Frontal cortex (tissue), 4 donors: ENCODE data around the gene NDUFB3. TPM values are rescaled to one million over a fixed set of nuclear protein-coding genes. Genes with fewer than 3 reads are reported as not detected.

Experiments used
- DNase-seq, 2 donors: peaks; one replicate each; pipeline ENCODE4 v3.0.0; 2012; ENCODE audit warnings: low spot score in 2 of 2
- FAIRE-seq: peaks from 2 replicates; lab custom pipeline; 2012; peaks lifted over from hg19 to GRCh38; lab: Jason Lieb, UNC
- small RNA-seq: library from RNA; depleted of rRNA; stranded (forward); fragments of <200 nt; gene quantifications from one replicate; pipeline ENCODE3, GENCODE V24; 2014
- total RNA-seq: library from RNA; depleted of rRNA; stranded (reverse); fragments of >200 nt; gene quantifications from one replicate; pipeline ENCODE4 v1.2.3, GENCODE V29; 2014
- donor health status: control.
- donor health status: control.
- donor health status: control.

NDUFB3 gene
- total RNA-seq, 1 donor from 2014 or later = 39.1 TPM

DNA sequence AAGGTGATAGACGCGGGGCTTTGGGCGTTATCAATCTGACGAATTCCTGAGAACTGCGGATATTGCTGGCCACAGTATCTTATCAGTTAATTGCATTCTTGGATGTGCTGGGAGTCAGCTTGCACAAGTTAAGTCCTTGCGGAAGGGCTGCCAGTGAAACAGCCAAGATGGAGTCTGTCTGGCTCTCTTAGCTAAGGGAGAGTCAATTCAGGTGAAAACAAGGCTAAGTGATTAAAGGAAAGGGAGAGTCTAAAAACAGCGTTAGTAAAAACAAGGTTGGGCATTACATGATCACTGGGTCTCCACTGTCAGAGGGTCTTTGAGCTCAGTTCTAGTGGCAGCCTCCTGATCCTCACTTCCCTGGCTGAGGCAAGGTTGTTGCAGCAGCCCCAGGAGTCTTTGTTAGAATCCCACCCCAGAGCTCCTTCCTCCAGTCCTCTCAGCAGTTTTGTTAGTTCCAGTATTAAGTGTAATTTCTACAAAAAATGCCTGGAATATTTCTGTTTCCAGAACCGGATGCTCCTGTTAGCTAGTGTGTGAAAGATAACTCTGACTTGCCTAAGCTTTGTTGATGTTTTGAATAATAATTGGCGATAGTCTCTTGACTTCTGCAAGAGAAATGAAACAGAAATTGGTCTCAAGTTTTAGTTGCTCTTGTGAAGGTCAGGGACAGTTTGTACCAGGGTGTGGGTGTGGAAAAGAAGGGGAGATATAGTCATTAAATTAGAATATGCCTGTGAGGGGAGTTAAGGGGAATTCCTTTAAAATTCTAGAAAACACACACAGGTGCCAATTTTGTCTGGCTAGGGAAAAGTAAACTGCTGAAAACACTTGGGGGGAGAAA lies 54.7 kb downstream of the NDUFB3 start:
- DNase-seq (no peak), FAIRE-seq (no peak)

- DNase-seq = no peak
- FAIRE-seq = no peak
Measured at GRCh38 chr2:201127152-201127511, 55.3 kb downstream of the NDUFB3 start.

GRCh38 chr2:201127570-201127969 lies 55.8 kb downstream of the NDUFB3 start:
- DNase-seq (no peak), FAIRE-seq (no peak)

GRCh38 chr2:201128033-201128432 lies 56.2 kb downstream of the NDUFB3 start:
- FAIRE-seq (no peak), DNase-seq (no peak)

DNA sequence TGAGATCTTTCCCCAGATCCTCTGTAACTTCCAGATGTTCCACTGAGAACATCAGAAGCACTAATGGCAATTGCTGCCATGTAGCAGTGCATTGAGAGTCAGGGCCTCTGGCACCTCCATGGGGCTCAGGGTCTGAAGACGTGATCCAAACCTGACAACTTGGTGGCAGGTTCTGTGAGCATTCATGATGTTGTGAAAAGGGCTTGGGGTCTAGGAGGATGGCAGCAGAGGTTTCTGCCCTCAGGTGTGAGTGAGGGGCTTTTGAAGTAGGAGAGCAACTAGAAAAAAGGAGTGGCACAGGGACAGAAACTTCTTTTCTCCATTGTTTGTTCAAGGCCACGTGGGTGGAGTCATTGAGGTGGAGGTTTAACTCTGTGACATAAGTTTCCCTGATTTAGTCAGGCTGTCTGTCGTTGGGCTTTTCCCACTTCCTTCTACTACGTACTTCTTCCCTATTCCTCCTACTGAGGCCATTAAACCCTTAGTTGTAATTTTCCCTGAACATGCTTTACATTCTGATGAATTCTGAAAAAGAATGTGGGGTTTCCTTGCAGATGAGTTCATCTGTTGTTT lies 57.2 kb downstream of the NDUFB3 start:
- FAIRE-seq (no peak), DNase-seq (no peak)

DNA sequence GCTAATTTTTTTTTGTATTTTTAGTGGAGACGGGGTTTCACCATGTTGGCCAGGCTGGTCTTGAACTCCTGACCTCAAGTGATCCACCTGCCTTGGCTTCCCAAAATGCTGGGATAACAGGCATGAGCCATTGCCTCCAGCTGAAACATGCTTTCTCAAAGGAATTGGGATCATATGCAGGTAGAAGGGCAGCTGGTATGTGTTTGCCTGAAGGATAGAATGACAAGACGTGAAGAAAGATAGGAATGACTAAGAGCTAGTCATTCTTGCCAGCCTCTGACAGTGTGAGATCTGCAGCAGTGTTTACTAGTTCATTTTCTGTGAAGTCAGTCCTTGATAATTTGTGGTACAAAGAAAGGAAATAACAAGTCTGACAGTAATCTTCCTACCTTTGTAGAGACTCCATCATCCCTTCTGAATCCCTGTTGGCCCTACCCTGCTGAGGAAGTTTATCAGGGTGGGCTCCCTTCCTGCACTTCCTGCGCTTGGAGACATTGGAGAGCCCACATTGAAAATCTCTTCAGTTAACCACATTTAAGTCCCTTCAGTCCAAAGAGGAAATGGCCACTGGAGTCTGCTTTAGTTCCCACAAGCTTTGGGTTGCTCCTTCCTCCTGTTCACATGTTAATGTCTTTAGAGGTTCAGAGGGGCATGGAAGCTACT lies 58.9 kb downstream of the NDUFB3 start:
- no peak for FAIRE-seq

DNA sequence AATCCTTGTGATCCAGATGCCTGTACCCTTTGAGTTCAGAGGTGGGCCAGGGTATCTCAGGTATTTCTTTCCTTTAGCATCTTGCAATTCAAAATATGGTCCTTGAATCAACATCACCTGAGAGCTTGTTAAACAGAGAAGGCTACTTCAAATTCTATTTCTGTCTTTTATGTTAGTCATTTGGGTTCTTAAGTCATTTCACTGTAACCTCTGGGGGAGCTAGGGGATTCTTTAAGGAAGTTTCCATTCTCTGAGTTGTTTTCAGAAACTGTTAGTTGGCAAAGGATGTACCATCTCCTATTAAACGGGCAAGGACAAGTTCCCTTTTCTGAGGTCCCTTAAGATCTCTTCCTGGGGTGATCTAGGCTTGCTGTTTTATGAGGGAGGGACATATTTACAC lies 60.7 kb downstream of the NDUFB3 start:
- FAIRE-seq = no peak
- no peak for DNase-seq

More for the DNA sequence above, 58.9 kb downstream of the NDUFB3 start:
- DNase-seq = no peak

Small RNA genes lying within 50 kb of the gene (small RNA-seq; reads per million reads assigned to genes)
- not detected for gene RNU6-1206P

Other genes starting within 250 kb of the NDUFB3 start
- gene CLK1, start 207.3 kb upstream of the NDUFB3 start, total RNA-seq = 182 TPM
- gene PPIL3, start 182.9 kb upstream of the NDUFB3 start, total RNA-seq = 46.5 TPM
- gene NIF3L1, start 182.6 kb upstream of the NDUFB3 start, total RNA-seq = 33.4 TPM
- gene ORC2, start 108.3 kb upstream of the NDUFB3 start, total RNA-seq = 21.6 TPM
- gene HYCC2, start 330 bp upstream of the NDUFB3 start, total RNA-seq = 55.0 TPM
- 26.1 TPM for gene CFLAR, start 44.2 kb downstream of the NDUFB3 start, total RNA-seq
- gene CASP10, start 111.1 kb downstream of the NDUFB3 start, total RNA-seq = 2.4 TPM
- 1.6 TPM for gene CASP8, start 188.5 kb downstream of the NDUFB3 start, total RNA-seq